ENCODE data around the gene ZNF865.

GRCh38 chr19:55624109-55625003, 18.9 kb downstream of the ZNF865 start, which contains the start of gene ZNF784:
- no peak for TF ChIP-seq EZH2 (IDR thresholded peaks at IDR 0.05)
- TF ChIP-seq CTCF (IDR thresholded peaks at IDR 0.05): no peak

Measured in neural progenitor cell (in vitro differentiated cells).